Activated CD4-positive, alpha-beta memory T cell treated with anti-CD3 and anti-CD28 coated beads, Interleukin-2, amount 10 ng/mL, durations not matched to agents 7 days and 5 days (primary cell): Measurements from ENCODE around the gene MAN1B1. TPM values are rescaled to one million over a fixed set of nuclear protein-coding genes. Genes with fewer than 3 reads are reported as not detected.
"Not testable (repeated sequence)": the region's sequence is repeated elsewhere in the genome, so short reads cannot be mapped to it uniquely, and the experiment has no call there.

ENCODE experiments used
- CTCF ChIA-PET: fragments of 350-600 bp; sonication (Branson Sonifier 250); formaldehyde crosslinking; loops from one replicate; lab custom pipeline; 2021; ENCODE audit warnings: antibody characterized with exemption, inconsistent platforms; lab: Charles Lee
- POLR2A ChIA-PET: fragments of 350-600 bp; sonication (Branson Sonifier 250); formaldehyde crosslinking; loops from one replicate; lab custom pipeline; 2021; ENCODE audit warnings: antibody characterized with exemption; lab: Charles Lee
- DNase-seq: peaks from one replicate; pipeline ENCODE4 v3.0.0-alpha.2; 2020
- H3K27ac Mint-ChIP-seq: one replicate; pipeline ENCODE4 v1.8.0; 2021; ENCODE audit warnings: mild to moderate bottlenecking, mixed read lengths
- H3K27me3 Mint-ChIP-seq: one replicate; pipeline ENCODE4 v1.8.0; 2021; ENCODE audit warnings: mixed read lengths
- H3K36me3 Mint-ChIP-seq: one replicate; pipeline ENCODE4 v1.8.0; 2021; ENCODE audit warnings: low read depth, mixed read lengths
- H3K4me1 Mint-ChIP-seq: one replicate; pipeline ENCODE4 v1.8.0; 2021; ENCODE audit warnings: mixed read lengths
- H3K4me3 Mint-ChIP-seq: one replicate; pipeline ENCODE4 v1.8.0; 2021; ENCODE audit warnings: mild to moderate bottlenecking, mixed read lengths
- H3K9me3 Mint-ChIP-seq: one replicate; pipeline ENCODE4 v1.8.0; 2021; ENCODE audit warnings: mixed read lengths
- total RNA-seq, 2 experiments: library from RNA; stranded (reverse); gene quantifications; one replicate each; pipeline ENCODE4 v1.2.3, GENCODE V29; 2021

Gene MAN1B1
- total RNA-seq, 2 experiments from 2014 or later: 51.4 to 51.9 TPM

DNA sequence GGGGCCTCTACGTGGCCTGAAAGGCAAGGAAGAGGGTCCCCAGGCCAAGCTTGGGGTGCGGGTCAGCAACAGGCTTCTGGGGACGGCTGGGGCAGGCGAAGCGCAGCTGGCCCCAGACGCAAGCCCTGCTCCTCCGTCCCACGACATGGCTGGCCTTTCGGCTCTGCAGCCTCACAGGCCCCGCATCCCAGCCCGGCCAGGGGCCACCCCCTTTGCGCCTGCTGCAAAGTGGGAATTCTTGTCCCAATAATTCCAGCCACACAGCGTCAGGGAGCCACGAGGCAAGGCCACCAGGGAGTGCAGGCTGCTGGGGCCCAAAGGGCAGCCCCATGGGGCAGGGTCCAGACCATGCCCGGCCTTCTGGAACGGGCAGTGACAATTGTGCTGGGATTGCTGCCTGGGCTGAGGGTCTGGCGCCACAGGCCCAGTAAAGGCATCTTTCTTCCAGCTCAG lies 31.8 kb upstream of the MAN1B1 start:
- no peaks in the 10 kb centered on the region for H3K36me3 Mint-ChIP-seq
- POLR2A ChIA-PET: interaction anchor here (1.1 to 1.6 kb wide), 5 partner anchors 10 to 25 kb away, joined by 4 to 8 read pairs (median 5); partner anchors contain the start of genes SAPCD2 and UAP1L1
- no peaks in the 10 kb centered on the region for H3K9me3 Mint-ChIP-seq

DNA sequence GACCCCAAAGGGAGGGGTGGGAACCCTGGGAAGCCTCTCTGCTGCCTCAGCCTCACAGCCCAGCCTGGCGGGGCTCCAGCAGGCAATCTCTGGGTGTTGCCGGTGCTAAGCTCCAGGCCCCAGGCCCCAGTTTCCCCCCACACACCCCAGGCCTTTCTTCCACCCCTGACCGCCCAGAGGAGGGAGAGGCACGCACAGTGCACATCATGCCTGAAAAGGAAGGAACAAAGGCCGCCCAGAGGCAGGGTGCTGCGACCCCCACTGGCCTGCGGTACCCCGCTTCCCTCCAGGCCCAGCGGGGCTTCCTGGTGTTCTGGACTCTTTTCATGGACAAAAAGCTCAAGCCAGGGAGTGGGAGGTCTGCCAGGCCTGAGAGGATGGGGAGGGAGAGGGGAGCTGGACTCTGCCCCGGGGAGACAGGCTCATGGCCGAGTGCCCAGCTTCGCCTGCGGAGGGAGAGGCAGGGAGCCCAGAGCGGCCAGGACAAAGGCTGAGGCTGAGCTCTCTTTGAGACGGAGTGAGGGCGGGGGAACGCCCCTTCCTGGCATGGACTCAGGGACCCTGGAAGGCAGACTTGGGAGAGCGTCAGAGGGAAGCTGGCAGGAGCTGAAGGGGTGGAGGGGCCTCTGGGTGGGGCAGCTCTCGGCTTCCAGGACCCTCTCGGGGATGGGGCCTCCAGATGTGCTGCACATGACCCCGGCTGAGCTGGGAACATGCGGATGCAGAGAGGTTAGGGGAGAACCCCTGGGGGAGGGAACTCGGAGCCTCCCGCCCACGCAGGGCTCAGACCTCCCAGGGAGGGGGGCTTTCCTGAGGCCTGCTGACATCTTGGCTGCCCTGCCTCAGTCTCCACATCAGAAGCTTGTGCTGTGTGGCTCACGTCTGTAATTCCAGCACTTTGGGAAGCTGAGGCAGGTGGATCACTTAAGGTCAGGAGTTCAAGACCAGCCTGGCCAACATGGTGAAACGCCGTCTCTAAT lies 31.1 kb upstream of the MAN1B1 start:
- Mint-ChIP-seq H3K27me3 (peaks cover 16% of the 10 kb centered on the region), H3K27ac (no peak overlapping the region), H3K9me3 (no peaks in the 10 kb centered on the region), H3K4me1 (no peaks in the 10 kb centered on the region), H3K36me3 (no peaks in the 10 kb centered on the region), H3K4me3 (no peak overlapping the region)
- POLR2A ChIA-PET: interaction anchor here (1.1 to 1.6 kb wide), 5 partner anchors 11 to 26 kb away, joined by 4 to 8 read pairs (median 5); partner anchors contain the start of genes SAPCD2 and UAP1L1
- no peak for DNase-seq
- CTCF ChIA-PET: interaction anchor here (0.7 to 2.1 kb wide), 7 partner anchors 8 to 138 kb away, joined by 3 to 12 read pairs (median 4); partner anchors contain the start of genes NPDC1 and SAPCD2

More for the DNA sequence above, 31.8 kb upstream of the MAN1B1 start:
- CTCF ChIA-PET: interaction anchor here (0.9 to 2.1 kb wide), 4 partner anchors 8 to 12 kb away, joined by 4 to 12 read pairs (median 7); partner anchors contain the start of gene NPDC1
- no peaks in the 10 kb centered on the region for H3K4me1 Mint-ChIP-seq
- H3K4me3 Mint-ChIP-seq: no peak overlapping the region
- H3K27me3 Mint-ChIP-seq: peaks cover 20% of the 10 kb centered on the region
- no peak for DNase-seq
- no peak overlapping the region for H3K27ac Mint-ChIP-seq

DNA sequence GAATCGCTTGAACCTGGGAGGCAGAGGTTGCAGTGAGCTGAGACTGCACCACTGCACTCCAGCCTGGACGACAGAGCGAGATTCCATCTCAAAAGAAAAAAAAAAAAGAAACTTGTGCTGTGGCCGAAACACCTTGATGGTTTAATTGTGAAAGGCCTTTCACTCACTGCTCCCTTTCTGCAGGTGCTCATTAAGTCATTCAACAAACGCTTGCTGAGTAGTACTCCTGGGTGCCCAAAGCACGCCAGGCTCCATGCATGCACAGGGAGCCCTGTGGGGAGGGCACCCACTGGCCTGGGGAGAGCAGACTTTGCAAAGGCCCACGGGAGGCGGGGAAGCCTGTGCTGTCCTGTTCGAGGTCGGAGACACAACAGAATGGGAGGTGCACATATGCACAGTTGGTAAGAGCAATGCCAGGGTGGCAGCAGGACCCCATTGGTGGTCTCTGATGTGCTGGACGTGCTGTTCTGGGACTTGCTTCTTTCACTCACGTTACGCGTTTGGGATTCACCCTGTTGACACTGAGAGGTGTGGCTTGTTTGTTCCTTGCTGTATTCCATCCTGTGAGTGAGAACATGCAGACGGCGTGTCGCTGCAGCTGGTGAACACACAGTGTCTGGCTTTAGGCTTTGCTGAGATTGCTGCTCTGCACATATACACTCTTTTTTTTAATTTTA lies 29.9 kb upstream of the MAN1B1 start:
- ChIA-PET CTCF (interaction anchor here (0.7 to 2.3 kb wide), 4 partner anchors 10 to 139 kb away, joined by 3 to 15 read pairs (median 11); partner anchors contain the start of gene NPDC1), POLR2A (interaction anchor here (1.5 kb wide), 1 partner anchor 12 kb away, joined by 8 read pairs; no protein-coding TSS in a partner anchor)
- DNase-seq: no peak
- H3K4me3 Mint-ChIP-seq: no peak overlapping the region
- H3K27me3 Mint-ChIP-seq: peaks cover 16% of the 10 kb centered on the region
- H3K27ac Mint-ChIP-seq: no peak overlapping the region
- H3K4me1 Mint-ChIP-seq: no peaks in the 10 kb centered on the region
- no peaks in the 10 kb centered on the region for H3K9me3 Mint-ChIP-seq
- no peaks in the 10 kb centered on the region for H3K36me3 Mint-ChIP-seq

DNA sequence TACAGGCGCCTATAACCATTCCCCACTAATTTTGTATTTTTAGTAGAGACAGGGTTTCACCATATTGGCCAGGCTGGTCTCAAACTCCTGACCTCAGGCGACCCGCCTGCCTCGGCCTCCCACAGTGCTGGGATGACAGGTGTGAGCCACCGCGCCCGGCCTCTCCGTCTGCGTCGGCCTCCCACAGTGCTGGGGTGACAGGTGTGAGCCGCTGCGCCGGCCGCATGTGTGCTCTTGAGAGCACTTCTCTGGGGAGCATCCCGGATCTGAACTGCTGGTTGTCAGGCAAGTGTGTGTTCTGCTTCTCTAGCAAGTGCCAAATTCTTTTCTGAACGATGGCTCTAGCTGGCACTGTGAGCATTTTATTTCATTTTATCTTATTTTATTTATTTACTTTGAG lies 29.2 kb upstream of the MAN1B1 start:
- H3K27ac Mint-ChIP-seq: no peak overlapping the region
- ChIA-PET POLR2A (no interaction called here), CTCF (interaction anchor here (1.8 to 2.3 kb wide), 2 partner anchors 10 to 11 kb away, joined by 8 to 15 read pairs; partner anchors contain the start of gene NPDC1)
- no peak for DNase-seq
- H3K9me3 Mint-ChIP-seq: no peaks in the 10 kb centered on the region
- H3K4me1 Mint-ChIP-seq: no peaks in the 10 kb centered on the region
- no peak overlapping the region for H3K4me3 Mint-ChIP-seq
- H3K36me3 Mint-ChIP-seq: no peaks in the 10 kb centered on the region
- peaks cover 10% of the 10 kb centered on the region for H3K27me3 Mint-ChIP-seq

DNA sequence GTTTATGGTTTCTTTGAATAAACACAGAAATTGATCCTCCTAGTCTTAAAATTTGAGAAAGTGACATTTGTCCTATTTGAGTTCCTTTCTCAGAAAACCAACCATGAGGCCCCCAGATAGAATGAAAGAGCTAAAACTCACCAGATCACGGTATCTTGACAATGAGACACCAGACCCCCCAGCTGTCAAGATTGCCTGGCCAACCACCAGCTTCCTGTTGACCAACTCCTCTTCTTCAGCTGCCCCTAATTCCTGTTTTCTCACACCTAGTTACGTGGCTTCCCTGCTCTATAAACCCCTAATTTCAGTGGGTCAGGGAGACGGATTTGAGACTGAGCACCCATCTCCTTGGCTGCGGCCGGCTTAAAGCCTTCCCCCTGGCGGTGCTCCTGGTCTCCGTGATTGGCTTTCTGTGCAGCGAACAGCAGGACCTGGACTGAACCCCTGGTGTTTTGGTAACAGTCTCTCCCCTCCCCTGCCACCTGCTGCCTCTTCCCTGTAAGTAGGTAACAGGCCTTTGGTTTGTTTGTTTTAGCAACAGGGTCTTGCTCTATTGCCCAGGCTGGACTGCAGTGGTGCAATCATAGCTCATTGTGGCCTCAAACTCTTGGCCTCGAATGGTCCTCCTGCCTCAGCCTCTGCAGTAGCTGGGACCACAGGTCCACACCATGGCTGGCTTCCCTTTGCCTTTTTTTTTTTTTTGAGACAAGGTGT lies 28.1 kb upstream of the MAN1B1 start:
- no peak for DNase-seq
- Mint-ChIP-seq H3K27me3 (peaks cover 6% of the 10 kb centered on the region), H3K36me3 (no peaks in the 10 kb centered on the region), H3K9me3 (no peaks in the 10 kb centered on the region), H3K4me1 (no peaks in the 10 kb centered on the region), H3K27ac (no peak overlapping the region), H3K4me3 (no peak overlapping the region)
- ChIA-PET POLR2A (interaction anchor here (1.4 kb wide), 1 partner anchor 11 kb away, joined by 5 read pairs; the partner anchor contains the start of gene SAPCD2), CTCF (interaction anchor here (0.6 to 2.4 kb wide), 6 partner anchors 9 to 605 kb away, joined by 3 to 15 read pairs (median 6); partner anchors contain the start of gene NPDC1)

DNA sequence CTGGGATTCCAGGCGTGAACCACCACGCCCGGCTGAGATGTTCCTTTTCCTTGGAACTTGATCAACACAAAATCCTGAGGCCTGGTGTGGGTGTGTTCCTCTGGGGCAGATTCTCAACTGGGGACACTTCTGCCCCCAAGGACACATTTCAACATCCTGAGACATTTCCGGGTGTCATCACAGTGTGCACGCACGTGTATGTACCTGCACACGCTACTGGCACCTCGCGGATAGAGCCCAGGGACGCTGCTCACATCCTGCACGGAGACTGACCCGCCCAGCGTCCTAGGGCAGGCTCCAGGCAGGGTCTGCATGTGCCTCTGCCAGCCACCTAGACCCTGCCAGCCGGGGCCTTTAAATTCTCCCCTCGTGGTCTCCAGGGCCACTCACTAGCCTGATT lies 24.4 kb upstream of the MAN1B1 start:
- POLR2A ChIA-PET: no interaction called here
- CTCF ChIA-PET: no interaction called here
- peaks cover 5% of the 10 kb centered on the region for H3K36me3 Mint-ChIP-seq
- no peaks in the 10 kb centered on the region for H3K27me3 Mint-ChIP-seq
- H3K27ac Mint-ChIP-seq: no peak overlapping the region
- DNase-seq: no peak
- H3K4me1 Mint-ChIP-seq: peaks cover 3% of the 10 kb centered on the region
- H3K9me3 Mint-ChIP-seq: no peaks in the 10 kb centered on the region
- no peak overlapping the region for H3K4me3 Mint-ChIP-seq

DNA sequence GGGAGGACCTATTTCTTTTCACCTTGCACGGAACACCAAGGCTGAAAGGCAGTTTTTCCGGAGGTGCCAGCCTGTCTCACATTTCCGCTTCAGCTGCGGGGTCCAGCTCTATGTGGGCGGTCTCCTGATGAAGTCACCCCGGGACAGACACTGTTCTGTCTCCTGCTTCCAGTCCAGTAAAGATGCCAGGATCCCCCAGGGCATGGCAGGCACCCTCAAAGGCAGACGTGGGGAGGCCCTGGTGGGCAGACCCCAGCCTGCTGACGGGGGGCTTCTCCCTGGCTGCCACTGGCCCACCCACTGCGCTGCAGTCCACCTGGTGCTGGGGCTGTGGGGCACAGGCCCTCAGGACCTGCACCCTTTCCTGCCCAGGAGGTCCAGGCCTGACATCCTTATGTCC lies 24.0 kb upstream of the MAN1B1 start:
- H3K27ac Mint-ChIP-seq, H3K4me1 Mint-ChIP-seq, DNase-seq, CTCF ChIA-PET, H3K9me3 Mint-ChIP-seq, H3K4me3 Mint-ChIP-seq, H3K36me3 Mint-ChIP-seq, H3K27me3 Mint-ChIP-seq: not testable (repeated sequence)
- POLR2A ChIA-PET: interaction anchor here (1.0 kb wide), 1 partner anchor 36 kb away, joined by 3 read pairs; no protein-coding TSS in a partner anchor

DNA sequence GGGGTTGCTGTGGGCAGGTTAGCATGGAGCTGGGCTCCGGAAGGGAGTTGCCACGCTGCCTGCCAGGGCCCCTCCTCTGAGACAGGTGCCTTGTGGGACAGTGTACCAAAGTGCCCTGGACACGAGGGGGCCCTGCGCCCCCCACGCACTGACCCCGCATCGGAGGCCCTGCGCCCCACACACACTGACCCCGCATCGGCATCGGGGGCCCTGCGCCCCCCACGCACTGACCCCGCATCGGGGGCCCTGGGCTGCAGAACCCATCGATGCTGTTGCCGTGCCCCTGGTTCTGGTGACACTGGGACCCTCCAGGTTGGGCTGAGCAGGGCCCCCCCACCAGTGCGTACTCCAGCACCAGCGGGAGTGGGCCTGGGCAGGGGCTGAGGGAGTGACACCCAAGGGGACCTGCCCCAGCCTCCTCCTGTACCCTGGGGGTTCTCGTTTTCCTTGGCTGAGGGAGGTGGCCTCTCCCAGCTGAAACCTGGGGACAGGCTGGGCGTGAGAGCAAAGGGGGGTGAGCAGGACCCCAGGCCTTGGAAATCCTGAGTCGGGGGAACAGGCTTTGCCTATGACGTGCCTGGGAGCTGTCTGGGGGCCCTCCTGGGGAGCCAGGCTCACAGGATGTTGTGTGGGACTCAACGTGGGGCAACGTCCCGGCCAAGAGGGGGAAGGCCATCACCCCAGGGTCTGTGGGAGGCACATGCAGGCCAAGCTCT lies 23.3 kb upstream of the MAN1B1 start:
- Mint-ChIP-seq H3K36me3 (peaks cover 10% of the 10 kb centered on the region), H3K27ac (no peak overlapping the region), H3K27me3 (no peaks in the 10 kb centered on the region), H3K9me3 (no peaks in the 10 kb centered on the region), H3K4me1 (peaks cover 12% of the 10 kb centered on the region), H3K4me3 (no peak overlapping the region)
- DNase-seq: no peak
- ChIA-PET POLR2A (interaction anchor here (0.8 to 1.2 kb wide), 4 partner anchors 22 to 37 kb away, joined by 3 to 5 read pairs (median 3); no protein-coding TSS in a partner anchor), CTCF (interaction anchor here (0.7 to 8.8 kb wide), 15 partner anchors 8 to 273 kb away, joined by 3 to 105 read pairs (median 4); partner anchors contain the start of genes ABCA2, FUT7, MAN1B1 and TMEM141)

DNA sequence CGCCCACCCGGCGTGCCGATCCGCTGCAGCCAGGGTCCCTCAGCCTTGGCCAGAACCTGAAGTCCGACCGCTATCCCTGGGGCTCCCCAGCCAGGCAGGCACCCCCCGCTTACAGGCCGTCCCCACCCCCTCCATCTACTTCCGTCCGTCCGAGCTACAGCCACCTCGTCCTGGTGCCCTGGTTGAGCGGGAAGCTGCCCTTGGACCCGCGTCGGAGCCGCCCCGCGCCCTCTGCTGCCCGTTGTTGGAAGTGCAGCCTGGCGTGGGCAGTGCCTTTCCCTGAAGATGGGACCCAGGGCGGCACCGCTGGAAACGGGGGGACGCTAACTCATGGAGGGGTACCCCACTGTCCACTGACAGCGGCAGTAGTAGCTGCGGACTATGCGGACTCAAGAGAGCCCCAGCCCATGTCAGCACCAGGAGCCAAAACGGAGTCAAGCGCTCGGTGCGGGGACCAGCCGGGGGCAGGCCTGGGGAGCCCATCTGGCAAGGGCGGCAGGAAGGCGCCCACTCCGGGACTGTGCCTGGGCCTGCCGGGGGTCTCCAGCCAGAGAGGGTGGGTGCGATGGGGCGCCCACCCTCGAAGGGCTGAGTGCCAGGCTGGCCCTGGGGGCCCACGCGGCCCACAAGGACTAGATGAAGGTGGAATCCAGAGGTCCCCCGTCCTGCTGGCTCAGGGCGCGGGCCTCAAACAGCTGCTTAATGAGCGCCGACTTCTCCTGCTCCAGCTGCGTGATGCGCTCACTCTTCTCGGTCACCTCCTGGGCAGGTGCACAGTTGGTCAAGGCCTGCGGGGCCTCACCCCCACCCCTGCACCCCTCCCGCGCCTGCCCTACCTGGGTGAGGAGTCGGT lies 22.5 kb upstream of the MAN1B1 start:
- peak; percentile 63 for DNase-seq
- Mint-ChIP-seq H3K27ac (no peak overlapping the region), H3K27me3 (no peaks in the 10 kb centered on the region), H3K4me1 (peaks cover 19% of the 10 kb centered on the region), H3K9me3 (no peaks in the 10 kb centered on the region), H3K4me3 (no peak overlapping the region), H3K36me3 (peaks cover 10% of the 10 kb centered on the region)
- ChIA-PET CTCF (interaction anchor here (0.7 to 8.8 kb wide), 15 partner anchors 9 to 274 kb away, joined by 3 to 105 read pairs (median 4); partner anchors contain the start of genes ABCA2, FUT7, MAN1B1 and TMEM141), POLR2A (interaction anchor here (0.8 to 1.2 kb wide), 3 partner anchors 21 to 31 kb away, joined by 3 to 5 read pairs (median 3); no protein-coding TSS in a partner anchor)

DNA sequence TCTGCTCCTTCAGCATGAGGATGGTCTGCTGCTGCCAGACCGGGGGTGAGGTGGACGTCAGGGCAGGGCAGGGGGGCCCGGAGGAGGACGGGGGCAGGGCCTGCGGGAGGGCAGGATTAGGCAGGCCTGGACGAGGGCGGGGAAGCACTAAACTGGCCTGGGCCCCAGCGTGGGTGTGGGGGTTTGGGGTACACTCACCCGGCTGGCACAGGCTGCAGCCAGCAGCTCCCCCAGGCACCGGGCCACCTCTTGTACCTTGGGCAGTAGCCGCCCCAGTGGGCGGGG lies 22.0 kb upstream of the MAN1B1 start:
- Mint-ChIP-seq H3K27ac (no peak overlapping the region), H3K4me3 (no peak overlapping the region)
- POLR2A ChIA-PET: interaction anchor here (1.2 kb wide), 2 partner anchors 20 to 30 kb away, joined by 3 to 5 read pairs; no protein-coding TSS in a partner anchor

More for the DNA sequence above, 22.0 kb upstream of the MAN1B1 start:
- DNase-seq: no peak
- CTCF ChIA-PET: interaction anchor here (1.2 to 8.8 kb wide), 7 partner anchors 9 to 36 kb away, joined by 3 to 105 read pairs (median 7); partner anchors contain the start of genes ABCA2, FUT7, MAN1B1 and UAP1L1
- H3K4me1 Mint-ChIP-seq: peaks cover 21% of the 10 kb centered on the region
- H3K27me3 Mint-ChIP-seq: no peaks in the 10 kb centered on the region
- no peaks in the 10 kb centered on the region for H3K9me3 Mint-ChIP-seq
- H3K36me3 Mint-ChIP-seq: peaks cover 10% of the 10 kb centered on the region
